ENCODE measurements around the gene IPPK. TPM values are rescaled to one million over a fixed set of nuclear protein-coding genes. Genes with fewer than 3 reads are reported as not detected.

Gene IPPK
- total RNA-seq, 1 donor from 2014 or later, result 10.1 TPM

DNA sequence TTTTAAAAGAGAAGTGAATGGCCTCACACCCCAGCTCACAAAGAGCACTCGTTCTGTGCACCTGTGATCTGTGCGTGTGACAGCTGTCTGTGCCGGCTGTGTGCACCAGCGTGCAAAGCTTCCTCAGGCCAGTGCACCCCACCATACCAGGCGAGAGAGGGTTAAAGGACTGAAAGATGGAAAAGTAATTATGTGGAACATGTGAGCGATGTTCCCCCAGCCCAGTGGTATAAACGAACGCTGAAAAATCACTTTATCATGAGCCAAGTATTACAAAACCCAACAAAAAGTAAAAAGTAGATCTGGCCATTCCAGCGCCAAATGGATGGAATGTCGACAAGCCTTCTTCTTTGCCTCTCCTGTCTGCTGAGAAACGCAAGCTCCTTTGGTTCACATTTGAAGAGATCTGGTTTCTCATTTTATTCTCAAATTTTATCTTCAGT is 53.7 kb downstream of the IPPK start:
- peak; percentile 41 for DNase-seq (ENCODE audit: low spot score)

DNA sequence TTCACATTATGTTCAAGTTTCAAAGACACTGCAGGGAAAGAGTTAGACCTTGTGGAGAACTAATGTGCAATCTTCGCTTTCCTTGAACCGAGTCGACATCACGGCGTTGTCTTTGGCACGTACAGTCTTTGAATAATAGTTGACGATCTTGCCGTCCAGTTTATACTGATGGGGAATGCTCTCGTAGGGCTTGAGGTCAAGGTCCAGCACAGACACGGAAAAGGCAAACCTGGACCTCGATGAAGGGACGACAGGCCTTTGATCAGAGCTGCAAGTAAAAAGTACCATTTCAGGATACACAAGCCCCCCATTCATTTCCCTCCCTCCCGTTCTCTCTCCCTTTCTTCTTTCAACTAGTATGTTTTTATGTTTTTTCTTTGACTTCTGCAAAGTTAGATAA is 54.1 kb downstream of the IPPK start:
- peak; percentile 9 for DNase-seq (ENCODE audit: low spot score)

DNA sequence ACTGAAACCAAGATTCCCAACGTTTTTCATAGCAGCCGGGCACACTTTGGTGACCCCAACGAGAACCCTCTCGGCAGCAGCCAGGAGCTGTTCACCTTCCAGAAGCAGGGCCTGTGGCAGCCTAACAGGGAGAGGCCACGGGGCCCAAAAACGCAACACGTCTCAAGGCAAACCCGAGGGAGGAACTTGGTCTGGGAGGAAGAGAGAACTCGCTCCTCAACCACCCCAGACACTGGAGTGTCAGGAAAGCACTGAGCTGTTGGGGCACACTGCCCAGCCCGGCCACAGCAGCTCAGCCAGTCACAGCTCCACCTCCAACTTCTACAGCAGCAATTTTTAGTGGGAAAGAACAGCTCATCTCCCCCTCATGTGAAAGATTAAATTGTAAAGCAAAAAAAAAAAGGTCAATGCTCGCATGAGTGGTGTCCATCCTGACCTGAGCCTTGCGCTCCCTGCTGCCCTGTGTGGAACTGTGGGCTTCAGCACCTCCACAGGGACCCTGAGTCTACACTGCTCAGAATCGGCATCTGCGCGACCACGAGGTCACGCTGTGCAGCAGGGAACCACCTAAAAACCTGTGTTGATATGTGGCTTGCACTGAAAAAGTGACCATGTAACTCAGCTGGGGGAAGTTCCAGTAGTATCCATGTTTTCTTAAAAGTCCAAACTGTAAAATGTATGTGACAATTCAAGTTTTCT is 55.0 kb downstream of the IPPK start:
- DNase-seq (ENCODE audit: low spot score), result peak; percentile 16

DNA sequence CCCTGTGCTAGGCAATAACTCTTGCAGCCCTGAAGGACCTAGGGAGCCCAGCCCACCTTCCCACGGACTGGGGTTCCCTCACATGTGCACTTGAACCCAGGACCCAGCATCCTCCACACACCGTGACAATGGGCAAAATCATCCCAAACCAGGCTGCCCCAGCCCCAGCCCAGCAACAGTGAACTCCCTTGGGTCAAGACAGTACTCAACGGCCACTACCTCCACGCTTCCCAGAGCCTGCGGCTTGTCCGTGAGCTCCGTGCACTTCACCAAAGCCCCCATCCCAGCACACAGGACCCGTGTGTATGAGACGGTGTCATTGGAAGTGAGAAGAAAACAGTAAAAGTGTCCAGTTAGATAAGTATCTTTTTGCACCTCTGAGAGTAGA is 55.8 kb downstream of the IPPK start:
- no peak for DNase-seq (ENCODE audit: low spot score)

DNA sequence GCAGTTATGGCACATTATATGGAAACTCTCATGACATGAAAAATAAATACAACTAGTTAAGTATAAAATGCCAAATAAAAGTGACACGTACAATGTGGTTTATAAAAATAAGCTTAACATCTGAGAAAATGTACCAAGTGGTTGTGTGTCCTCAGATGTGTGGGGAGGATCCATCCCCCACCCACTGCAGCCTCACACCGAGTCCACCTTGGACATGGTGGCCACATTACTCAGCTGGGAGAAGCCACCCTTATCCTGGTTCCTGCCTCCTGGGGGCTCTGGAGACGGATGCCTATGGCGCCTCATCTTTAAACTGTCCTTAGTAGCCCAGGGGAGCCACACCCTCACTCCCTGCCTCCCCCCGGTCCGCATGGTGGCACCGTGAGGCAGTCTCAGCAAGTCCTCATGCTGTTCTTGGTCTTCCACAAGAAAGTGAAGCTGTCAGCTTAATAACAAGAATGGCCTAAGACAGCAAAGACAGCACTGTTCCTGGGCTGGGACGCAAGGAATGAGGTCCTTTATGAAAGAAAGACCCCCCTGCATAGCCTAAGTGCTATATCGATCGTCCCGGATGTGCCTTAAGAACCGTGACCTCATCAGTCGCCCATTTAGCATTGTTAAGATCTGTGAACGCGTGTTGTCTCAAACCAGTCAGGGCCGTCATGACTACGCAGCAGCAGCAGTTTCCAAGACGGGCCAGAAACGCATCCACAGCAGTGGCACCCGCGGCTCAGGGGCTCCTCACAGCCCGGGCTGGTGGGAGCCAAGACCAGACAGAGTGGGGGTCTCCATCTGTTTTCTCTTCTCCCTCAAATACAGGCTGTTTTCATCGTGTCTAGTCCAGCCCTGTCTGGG is 56.4 kb downstream of the IPPK start:
- DNase-seq (ENCODE audit: low spot score), result no peak

DNA sequence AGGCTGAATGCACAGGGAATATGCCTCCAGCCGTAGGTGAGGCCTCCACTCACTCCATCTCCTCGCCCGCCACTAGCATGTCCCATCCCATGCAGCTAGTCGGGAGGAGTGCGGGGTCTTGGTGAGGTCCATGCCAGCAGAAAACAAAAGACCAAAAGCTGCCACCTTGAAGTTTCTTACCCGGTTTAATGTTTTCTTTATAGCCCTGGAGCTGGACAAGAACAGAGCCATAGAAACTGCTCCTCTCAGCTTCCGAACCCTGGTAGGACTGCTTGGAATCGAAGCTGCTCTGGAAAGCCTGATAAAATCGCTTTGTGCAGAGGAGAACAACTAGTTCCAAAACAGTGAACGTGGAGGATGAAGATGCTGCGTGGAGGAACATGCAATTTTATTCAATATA is 57.1 kb downstream of the IPPK start:
- no peak for DNase-seq (ENCODE audit: low spot score)

DNA sequence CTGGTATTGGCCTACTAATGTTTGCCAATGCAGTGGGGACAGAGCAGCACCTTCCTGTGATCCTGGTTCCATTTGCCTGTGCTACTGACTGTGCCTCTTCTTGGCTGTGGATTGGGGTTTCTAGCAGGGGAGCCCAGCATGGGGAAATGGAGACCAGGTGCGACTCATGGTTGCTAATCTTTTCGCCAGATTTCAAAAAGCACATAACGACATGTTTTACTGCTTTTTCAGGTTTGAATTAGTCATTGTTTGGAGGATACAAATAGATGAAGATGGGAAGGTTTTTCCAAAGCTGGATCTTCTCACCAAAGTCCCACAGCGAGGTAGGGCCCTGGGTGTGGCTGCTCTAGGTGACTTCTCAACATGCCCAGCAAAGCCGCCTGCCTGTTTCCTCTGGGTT is 57.6 kb downstream of the IPPK start:
- no peak for DNase-seq (ENCODE audit: low spot score)

DNA sequence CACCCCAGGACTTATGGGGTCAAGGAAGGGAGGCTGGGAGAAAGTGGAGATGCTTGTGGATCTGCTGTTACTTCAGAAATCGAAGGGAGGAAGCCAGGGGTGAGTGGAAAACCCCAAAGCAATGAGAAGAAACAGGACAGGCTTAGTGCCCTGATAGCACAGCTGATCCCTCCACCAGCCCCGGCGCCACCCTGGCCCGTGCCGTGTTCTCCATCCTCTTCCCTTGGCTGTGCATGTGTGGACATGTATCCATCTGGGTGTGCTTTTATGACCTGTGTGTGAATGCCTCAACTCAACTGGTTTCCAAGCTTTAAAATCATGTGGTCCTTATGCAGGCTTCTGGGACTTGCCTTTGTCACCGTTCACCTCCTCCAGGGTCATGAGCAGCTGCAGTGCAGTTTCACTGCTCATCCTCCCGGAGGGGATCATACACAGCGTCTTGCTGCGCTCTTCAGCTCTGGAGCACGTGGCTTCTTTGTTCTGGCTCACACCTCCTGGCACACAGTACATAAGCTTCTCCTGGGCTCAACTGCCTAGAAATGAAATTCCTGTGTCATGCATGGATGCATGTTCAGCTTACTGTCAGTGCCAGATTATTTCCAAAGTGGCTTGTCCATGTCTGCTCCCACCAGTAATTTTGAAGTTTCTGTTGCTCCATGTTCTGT is 58.2 kb downstream of the IPPK start:
- no peak for DNase-seq (ENCODE audit: low spot score)

DNA sequence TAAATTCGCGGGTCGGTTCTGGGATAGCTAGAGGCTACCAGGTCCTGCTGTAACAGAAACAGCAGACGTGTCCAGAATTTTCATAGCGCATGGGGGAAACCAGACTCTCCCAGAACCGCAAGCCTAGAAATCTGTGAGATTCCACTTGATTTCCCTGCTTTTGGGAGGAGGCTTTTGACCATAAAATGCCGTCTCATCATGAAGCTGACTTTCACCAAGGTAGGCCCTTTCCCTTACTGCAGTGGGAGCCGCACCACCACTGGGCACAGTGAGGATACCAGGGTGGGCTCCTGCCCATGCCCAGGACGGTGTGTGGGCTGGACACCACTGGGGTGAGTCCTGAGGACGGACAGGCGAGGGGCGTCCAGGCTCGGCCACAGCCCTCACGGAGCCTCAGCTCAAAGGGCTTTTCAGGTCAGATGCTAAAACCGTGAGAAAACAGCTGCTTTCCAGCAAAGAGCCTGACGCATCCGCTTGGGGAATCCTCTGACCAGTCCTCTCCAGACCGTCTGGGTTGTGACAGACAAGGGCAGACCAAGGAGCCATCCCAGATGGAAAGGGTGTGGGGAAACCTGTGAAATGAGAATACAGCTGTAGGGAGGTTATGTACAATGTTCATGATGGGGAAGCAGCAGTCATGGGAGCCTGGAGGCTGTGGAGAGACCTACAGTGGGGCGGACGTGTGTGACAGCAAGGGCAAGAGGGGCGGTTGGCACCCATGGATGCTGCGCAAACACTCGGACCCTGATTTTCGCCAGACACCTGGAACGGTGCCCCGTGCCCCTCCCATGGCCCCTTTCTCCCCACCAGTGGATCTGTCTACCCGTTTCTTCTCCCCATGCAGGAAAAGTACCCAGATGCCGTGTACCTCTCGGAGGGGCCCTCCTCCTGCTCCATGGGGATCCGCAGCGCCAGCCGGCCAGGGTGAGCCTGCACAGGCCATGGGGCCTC is 59.2 kb downstream of the IPPK start:
- DNase-seq (ENCODE audit: low spot score), result no peak

DNA sequence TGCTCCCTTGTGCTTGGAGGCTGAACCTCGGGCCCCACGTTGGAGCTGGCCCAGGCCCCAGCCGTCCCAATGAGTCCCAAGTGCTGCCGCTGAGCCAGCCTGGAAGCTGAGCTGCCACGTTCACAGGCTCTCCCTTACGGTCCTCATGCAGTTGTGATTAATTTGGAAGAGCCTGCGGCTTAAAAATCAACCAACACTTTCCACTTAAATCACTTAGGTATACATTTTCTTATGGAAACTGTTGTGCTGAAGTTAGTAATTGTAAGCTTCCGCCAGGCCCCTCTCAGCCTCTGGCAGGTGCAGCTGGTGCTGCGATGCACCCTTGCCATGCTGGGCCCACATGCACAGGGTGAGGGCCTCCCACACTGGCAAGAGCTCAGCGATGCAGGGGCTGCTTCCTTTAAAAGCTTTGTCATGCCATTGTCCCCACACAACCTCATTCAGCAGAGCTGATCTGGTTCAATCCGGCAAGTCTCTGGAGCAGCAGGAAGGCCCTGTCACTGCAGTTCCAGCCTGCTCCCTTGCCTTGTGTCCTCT is 61.0 kb downstream of the IPPK start:
- no peak for DNase-seq (ENCODE audit: low spot score)

DNA sequence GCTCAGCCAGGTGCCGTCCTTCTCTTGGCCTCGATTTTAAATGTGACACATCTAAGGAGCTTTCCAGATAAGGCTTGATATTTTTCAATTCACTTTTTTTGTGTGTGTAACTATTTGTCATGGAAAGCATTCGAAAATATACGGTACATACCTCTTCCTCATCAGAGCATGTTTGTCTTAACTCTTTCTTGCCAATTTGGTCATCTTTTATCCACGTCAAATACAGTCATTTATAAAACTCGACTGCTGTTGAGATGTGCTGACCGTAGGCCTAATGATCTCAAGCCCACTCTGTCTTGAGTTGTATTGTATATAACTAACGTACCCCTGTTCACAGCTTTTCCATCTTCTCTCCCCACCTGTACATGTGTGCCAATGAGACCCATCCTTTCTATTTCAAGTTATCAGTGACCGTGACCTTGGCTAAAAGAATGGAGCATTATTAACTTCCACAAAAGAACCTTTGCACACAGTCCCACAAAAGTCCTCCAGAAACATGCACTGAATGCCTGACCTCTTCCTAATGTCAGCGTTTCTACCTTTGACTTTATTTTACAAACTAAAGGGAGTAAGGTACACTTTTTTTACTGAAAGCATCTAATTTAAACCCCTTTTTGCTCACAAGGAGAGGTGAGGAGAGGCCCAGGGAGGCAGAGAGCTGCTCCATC is 61.6 kb downstream of the IPPK start:
- DNase-seq (ENCODE audit: low spot score), result no peak

DNA sequence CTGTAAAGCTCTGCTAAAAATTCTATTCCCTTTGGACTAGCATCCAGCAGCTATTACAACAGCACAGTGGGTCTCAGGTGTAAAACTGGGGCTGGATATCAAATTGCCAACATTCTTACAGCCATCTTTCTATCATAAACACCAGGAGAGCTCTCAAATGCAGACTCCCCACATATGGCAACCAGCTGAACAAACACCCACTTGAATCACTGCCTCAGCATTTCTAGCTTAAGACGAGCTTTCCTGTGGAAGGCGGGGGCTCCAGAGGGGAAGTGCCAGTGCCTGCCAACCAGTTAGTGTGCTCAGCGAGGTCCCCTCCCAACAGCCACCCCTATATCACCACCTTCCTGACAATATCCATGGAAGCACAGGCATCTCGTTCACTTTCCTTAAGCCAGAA is 62.2 kb downstream of the IPPK start:
- no peak for DNase-seq (ENCODE audit: low spot score)

DNA sequence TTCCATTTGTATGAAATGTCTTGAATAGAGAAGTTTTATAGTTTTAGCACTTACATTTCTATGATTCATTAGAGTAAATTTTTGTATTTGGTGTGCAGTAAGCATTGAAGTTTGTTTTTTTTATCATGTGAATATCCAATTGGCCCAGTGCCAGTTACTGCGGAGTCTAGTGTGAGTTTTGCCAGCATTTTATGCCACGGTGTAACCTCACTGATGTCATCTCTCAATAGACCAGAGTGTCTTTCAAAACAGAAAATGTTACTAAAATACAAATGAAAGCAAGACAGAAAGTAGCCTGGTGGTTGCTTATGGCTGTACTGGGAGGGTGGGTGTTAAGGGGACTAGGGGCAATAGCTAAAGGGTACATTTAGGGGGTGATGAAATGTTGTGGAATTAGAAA is 62.8 kb downstream of the IPPK start:
- DNase-seq (ENCODE audit: low spot score), result no peak

DNA sequence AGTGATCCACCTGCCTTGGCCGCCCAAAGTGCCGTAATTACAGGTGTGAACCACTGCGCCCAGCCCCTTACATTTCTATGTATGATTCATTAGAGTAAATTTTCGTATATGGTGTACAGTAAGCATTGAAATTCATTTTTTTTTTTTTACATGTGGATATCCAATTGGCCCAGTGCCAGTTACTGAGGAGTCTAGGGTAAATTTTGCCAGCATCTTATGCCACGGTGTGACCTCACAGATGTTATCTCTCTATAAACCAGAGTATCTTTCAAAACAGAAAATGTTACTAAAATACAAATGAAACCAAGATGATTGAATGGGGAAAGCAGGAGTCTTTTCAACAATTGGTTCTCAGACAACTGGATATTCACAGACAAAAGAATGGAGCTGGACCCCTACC is 64.7 kb downstream of the IPPK start:
- DNase-seq (ENCODE audit: low spot score), result no peak

DNA sequence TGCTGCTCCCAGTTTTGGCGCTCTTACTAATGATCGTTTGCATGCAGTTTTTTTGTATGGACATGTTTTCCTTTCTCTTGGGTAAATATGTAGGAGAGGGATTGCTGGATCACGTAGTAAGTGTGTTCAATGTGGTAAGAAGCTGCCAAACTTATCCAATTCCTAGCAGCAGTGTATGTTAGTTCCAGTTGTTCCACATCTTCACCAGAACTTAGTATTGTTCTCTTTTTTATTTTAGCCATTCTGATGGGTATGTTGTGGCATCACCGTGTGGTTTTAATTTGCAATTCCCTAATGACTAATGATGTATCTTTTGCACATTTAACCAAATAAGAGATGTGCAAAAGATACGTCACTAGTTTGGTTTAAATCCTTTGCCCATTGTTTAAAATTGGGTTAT is 65.9 kb downstream of the IPPK start:
- no peak for DNase-seq (ENCODE audit: low spot score)

DNA sequence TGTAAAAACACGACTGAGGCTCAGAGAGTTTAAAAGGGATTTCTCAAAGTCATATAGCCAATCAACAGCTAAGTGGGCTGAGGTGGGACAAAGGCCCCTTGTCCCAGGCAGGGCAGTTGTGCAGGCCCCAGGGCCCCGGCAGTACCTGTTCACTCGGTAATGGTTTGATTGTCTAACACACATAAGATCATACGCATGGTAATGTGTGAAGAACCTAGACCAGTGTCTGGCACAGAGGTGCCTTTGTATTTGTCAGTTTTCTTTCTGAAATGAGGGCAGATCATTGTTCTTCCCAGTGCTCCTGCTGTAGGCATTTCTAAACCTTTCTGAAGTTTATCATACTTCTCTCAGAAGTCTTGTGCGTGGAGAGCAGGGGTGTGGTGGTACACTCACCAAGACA is 66.8 kb downstream of the IPPK start:
- no peak for DNase-seq (ENCODE audit: low spot score)

DNA sequence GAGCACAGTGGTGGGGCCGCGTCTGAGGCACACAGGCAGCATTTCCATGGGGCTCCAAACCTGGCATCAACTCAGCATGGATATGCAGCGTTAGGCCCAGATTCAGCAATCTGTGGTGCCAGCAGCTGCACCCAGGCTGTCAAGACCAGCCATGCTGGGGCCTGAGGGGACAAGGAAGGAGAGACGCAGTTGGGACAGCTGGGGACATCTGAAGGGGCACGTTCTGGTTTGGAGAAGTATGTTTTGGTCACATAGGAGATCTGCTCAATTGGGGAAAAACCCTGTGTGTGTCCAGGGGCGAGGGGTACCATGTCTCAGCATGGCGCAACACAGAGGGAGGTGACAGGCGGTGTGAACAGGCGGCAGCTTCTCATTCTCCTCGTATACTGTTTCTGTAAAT is 67.5 kb downstream of the IPPK start:
- DNase-seq (ENCODE audit: low spot score), result no peak

DNA sequence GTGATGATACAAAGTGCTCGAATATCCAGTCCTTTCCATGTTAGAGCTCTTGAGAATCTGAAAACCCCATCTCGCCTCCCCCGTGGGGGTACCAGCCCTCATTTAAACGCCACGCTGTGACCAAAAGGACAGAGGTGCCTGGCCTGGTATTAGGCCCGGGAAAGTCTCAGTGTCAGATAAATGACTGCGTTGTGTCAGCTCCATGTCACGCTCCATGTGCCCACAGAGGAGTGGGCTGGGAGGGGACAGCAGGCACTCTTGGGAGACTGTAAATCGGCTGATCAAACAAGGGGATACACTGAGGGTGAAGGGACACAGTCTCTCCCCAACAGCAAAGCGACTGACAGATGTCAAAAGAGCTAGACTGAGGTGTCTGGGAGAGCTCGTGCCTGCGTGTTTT is 68.5 kb downstream of the IPPK start:
- no peak for DNase-seq (ENCODE audit: low spot score)

DNA sequence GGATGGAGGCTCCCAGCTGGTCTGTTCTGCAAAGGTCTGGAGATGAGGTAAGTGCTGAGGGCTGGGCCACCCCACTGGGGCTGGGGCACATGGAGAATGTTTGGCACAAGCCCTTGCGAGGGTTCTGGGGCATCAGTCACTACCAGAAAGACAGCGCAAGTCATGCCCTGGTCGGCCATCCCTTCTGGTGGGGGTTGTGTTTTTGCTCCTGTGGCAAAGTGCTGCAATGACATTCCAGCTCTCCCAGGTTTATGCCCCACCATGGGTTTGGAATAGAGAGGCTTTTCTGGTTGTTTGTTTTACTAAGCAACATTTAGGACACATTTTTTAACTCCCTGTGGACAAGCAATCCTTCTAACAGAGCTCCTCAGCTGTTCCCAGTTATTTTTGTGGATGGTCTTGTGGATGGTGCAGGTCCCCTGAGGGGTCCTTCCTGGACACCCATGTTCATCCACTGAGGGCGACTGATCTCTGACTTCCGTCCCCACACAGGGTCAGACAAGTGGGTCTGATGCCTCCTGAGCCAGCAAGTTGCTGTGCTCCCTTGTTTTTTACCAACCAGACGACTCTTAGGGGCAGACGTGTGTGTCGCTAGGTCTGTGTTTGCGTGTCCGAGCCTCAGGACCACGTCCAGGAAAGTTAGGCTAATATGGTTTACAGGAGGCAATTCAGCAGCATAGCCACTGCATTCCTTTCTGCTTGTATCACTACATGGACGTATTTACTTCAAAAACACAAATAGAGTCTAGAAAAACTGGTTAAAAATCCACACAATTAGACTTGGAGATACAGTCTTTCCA is 69.3 kb downstream of the IPPK start:
- no peak for DNase-seq (ENCODE audit: low spot score)

Measured in mesenteric fat pad (tissue), 1 donor.